ENCODE measurements around the gene PCBD1.

- no peak for TF ChIP-seq CTCF (IDR thresholded peaks at IDR 0.05; ENCODE audit: insufficient read depth, low read length)
- TF ChIP-seq REST (IDR thresholded peaks at IDR 0.05; ENCODE audit: insufficient replicate concordance, low read depth): no peak
- TF ChIP-seq POLR2AphosphoS5 (IDR thresholded peaks at IDR 0.05; ENCODE audit: low read depth): no peak
- no peak for TF ChIP-seq GABPA (IDR thresholded peaks at IDR 0.05; ENCODE audit: low read depth)
Measured at GRCh38 chr10:70853038-70853437, 35.3 kb downstream of the PCBD1 start.
